H1 (cell line): ENCODE data around the gene FAM209B. TPM values are rescaled to one million over a fixed set of nuclear protein-coding genes. Genes with fewer than 3 reads are reported as not detected.

Experiments
- CHD7 ChIP-seq: fragments of 300-600 bp; sonication (generic); IDR thresholded peaks from 2 replicates; pipeline ENCODE4 v1.7.1; 2012; ENCODE audit warnings: low read length, moderate library complexity, mild to moderate bottlenecking, inconsistent platforms; ENCODE audit not compliant: insufficient replicate concordance
- polyA plus RNA-seq, 7 experiments: library from polyadenylated mRNA; depleted of rRNA in 3 of 7; stranded (reverse) in 5 of 7; unstranded in 2 of 7; fragments of >200 nt in 5 of 7; fragments of 200-250 nt in 2 of 7; gene quantifications; 1 replicate in 5 of 7; 2 replicates in 1 of 7; 4 replicates in 1 of 7; pipeline versions ENCODE4 v1.2.1 to v1.2.3, GENCODE V29; 2011 to 2013; ENCODE audit warnings: missing spikeins in 2 of 7, mixed read lengths in 2 of 7
- total RNA-seq: library from RNA; stranded (reverse); fragmentation: NEBNext Ultra II Directional; extraction: Animal tissue kit (Norgen Biotek cat#: 25700); gene quantifications from 2 replicates; pipeline ENCODE4 v1.2.1, GENCODE V29; 2021

Gene FAM209B
- total and polyA plus RNA-seq, 2 of the 8 experiments (the other 6 are each of a cell fraction or from before 2014, with no cell fraction given): 0.29 TPM; not detected in 1

GRCh38 chr20:56488566-56488965, 44.5 kb upstream of the FAM209B start (continued):
- no peak for TF ChIP-seq CHD7
